Measurements from ENCODE around the gene SULF2. TPM values are rescaled to one million over a fixed set of nuclear protein-coding genes. Genes with fewer than 3 reads are reported as not detected.

SULF2 gene
- total and polyA plus RNA-seq, 2 of the 4 experiments (the other 2 are of a cell fraction) = 0.54 to 0.77 TPM

DNA sequence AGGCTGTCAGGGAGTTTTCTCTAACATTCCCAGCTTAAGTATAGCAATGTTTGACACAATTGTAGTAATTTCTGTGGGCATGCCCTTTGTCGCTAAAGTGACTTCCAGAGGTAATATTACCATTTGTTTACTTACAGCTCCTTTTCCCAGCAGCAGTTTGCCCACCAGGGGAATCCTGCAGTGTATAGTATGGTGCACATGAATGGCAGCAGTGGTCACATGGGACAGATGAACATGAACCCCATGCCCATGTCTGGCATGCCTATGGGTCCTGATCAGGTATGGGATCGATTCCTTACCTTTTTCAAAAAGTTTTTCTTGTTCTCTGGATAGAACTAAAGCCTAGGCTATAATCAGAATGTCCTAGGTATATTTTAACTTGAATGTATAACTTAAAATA, 132.5 kb downstream of the SULF2 start:
- no peak for ATAC-seq (ENCODE audit: low read depth)

More for the DNA sequence above, 132.5 kb downstream of the SULF2 start:
- H2AFZ ChIP-seq (replicated peaks; ENCODE audit: low read length, poor library complexity) = no peak overlapping the region
- H2AK9ac ChIP-seq (replicated peaks; ENCODE audit: low read depth, low read length, poor library complexity) = no peak overlapping the region
- POLR2A ChIA-PET (ENCODE audit: unreplicated experiment) = no interaction called here
- no peak overlapping the region for H3K4me3 ChIP-seq (ENCODE audit: insufficient read depth, low read depth, low read length)
- no peak overlapping the region for H3K14ac ChIP-seq (replicated peaks; ENCODE audit: low read depth, low read length)
- TF ChIP-seq CEBPB (IDR thresholded peaks at IDR 0.05; ENCODE audit: low read depth, low read length) (no peak), FOS (IDR thresholded peaks at IDR 0.05; ENCODE audit: low read depth, low read length) (no peak), MAFK (IDR thresholded peaks at IDR 0.05; ENCODE audit: low read depth, low read length) (no peak), POLR2A (IDR thresholded peaks at IDR 0.05; ENCODE audit: low read depth, low read length) (no peak), RFX5 (IDR thresholded peaks at IDR 0.05; ENCODE audit: low read depth, low read length) (no peak), MAZ (IDR thresholded peaks at IDR 0.05; ENCODE audit: borderline replicate concordance, low read depth, low read length) (no peak), CTCF (conservative IDR thresholded peaks at IDR 0.05; ENCODE audit: low read depth, low read length) (no peak), BHLHE40 (IDR thresholded peaks at IDR 0.05; ENCODE audit: low read depth, low read length) (no peak), RCOR1 (IDR thresholded peaks at IDR 0.05; ENCODE audit: insufficient replicate concordance, low read length) (no peak), NFE2L2 (IDR thresholded peaks at IDR 0.05; ENCODE audit: low read depth, low read length) (no peak)
- TF ChIP-seq, protein P1, sequence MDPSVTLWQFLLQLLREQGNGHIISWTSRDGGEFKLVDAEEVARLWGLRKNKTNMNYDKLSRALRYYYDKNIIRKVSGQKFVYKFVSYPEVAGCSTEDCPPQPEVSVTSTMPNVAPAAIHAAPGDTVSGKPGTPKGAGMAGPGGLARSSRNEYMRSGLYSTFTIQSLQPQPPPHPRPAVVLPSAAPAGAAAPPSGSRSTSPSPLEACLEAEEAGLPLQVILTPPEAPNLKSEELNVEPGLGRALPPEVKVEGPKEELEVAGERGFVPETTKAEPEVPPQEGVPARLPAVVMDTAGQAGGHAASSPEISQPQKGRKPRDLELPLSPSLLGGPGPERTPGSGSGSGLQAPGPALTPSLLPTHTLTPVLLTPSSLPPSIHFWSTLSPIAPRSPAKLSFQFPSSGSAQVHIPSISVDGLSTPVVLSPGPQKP (IDR thresholded peaks at IDR 0.05; ENCODE audit: borderline replicate concordance, low read depth, low read length) = no peak
- intact Hi-C loops (cut with micrococcal nuclease) = no loop called here
- H3K4ac ChIP-seq (ENCODE audit: low read depth, low read length) = no peak overlapping the region
- H3K9me3 ChIP-seq (ENCODE audit: control insufficient read depth, insufficient read depth, low read length) = no peaks in the 10 kb centered on the region
- H3K27me3 ChIP-seq (ENCODE audit: control insufficient read depth, insufficient read depth, low read length) = no peaks in the 10 kb centered on the region
- no peak overlapping the region for H3K23ac ChIP-seq (ENCODE audit: low read depth, low read length)
- H3K9ac ChIP-seq (ENCODE audit: low read depth, low read length) = no peak overlapping the region
- BruUV-seq (replicated peaks) = no TSS peak
- H3K27ac ChIP-seq (ENCODE audit: insufficient read depth, low read length) = no peak overlapping the region
- H2BK5ac ChIP-seq (ENCODE audit: low read depth, low read length, poor library complexity, severe bottlenecking) = no peak overlapping the region
- H3K79me1 ChIP-seq (ENCODE audit: low read depth in 1 of 2, low read length in 2 of 2) = no peaks in the 10 kb centered on the region; a peak in 1 of 4 replicates
- no peak overlapping the region for H3K18ac ChIP-seq (ENCODE audit: low read depth, low read length)
- H3K9me1 ChIP-seq (ENCODE audit: insufficient read depth, low read length) = no peaks in the 10 kb centered on the region
- no peak overlapping the region for H2BK20ac ChIP-seq (ENCODE audit: low read depth, low read length)
- no peaks in the 10 kb centered on the region for H4K20me1 ChIP-seq (ENCODE audit: insufficient read depth, low read length)
- no peak overlapping the region for H3K4me2 ChIP-seq (ENCODE audit: low read depth, low read length)
- H3K4me1 ChIP-seq (ENCODE audit: control insufficient read depth, insufficient read depth, low read length) = no peaks in the 10 kb centered on the region
- CTCF ChIA-PET = no interaction called here
- WGBS, 2 experiments (ENCODE audit: extremely low coverage in 2 of 2, insufficient read length in 1 of 2) = no CpG with 5 or more reads among the region's 2 CpGs
- no peak overlapping the region for H4K5ac ChIP-seq (ENCODE audit: low read depth, low read length)
- peaks cover 32% of the 10 kb centered on the region for H3K36me3 ChIP-seq (ENCODE audit: control insufficient read depth, insufficient read depth, low read length)
- no peak overlapping the region for H2BK120ac ChIP-seq (ENCODE audit: low read depth, low read length)
- no peak overlapping the region for H2AK5ac ChIP-seq (ENCODE audit: low read depth, low read length)
- DNase-seq = no peak
- H4K8ac ChIP-seq (ENCODE audit: low read depth in 2 of 2, low read length in 2 of 2) = no peak overlapping the region
- H2BK15ac ChIP-seq (ENCODE audit: low read depth, low read length) = no peak overlapping the region
- no peak overlapping the region for H3K56ac ChIP-seq (ENCODE audit: extremely low read depth, insufficient read depth, low read length)
- dilution Hi-C loops (cut with HindIII; ENCODE audit: low sequenced_read_pairs, unreplicated experiment) = no loop called here
- in situ Hi-C loops (cut with MboI; ENCODE audit: low sequenced_read_pairs) = loop anchor here (25.0 kb wide), 1 partner anchor 1260 kb away; the partner anchor contains the start of gene ARFGEF2
- no peak overlapping the region for H4K91ac ChIP-seq (ENCODE audit: insufficient read depth, low read depth, low read length)

Measured in IMR-90 (cell line).